ENCODE data around the gene ZBTB7C. TPM values are rescaled to one million over a fixed set of nuclear protein-coding genes. Genes with fewer than 3 reads are reported as not detected.
A peak's percentile ranks its signal among the peaks of the same experiment; 100 is the strongest.

The ZBTB7C gene
- total and polyA plus RNA-seq, 8 donors = 3.0 to 47.8 (median 19.3) TPM

DNA sequence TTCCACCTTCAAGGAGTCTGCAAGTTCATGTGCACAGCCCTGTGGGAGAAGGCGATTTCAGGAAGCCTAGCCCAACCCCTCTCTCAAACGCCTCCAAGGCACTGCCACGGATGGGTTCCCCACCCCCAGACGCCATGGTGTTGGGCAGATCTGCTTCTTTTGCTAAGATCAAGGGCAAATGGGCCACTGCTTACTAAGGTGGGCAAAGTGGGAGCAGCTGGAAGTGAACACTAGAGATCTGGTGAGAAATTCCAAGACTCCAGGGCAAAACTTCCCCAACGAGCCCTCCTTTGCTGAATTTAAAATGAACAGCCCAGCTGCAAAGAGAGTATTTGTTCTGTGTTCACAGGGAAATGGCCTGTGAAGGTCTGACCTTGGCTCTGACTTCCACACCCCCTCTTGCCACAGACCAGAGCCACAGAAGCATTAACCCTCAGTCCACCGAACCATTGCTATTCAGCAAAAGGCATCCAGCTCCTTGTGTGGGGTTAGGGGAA is 45.1 kb upstream of the ZBTB7C start:
- H3K36me3 ChIP-seq = no peaks in the 10 kb centered on the region
- intact Hi-C loops (cut with DNase I; ENCODE audit: low total_unique reads) = no loop called here
- peaks cover 0 to 17% (median 9%) of the 10 kb centered on the region in 4 donors for H3K4me1 ChIP-seq
- TF ChIP-seq POLR2AphosphoS5 (IDR thresholded peaks at IDR 0.05) (no peak), CTCF (IDR thresholded peaks at IDR 0.05) (no peak), EP300 (IDR thresholded peaks at IDR 0.05) (no peak), POLR2A (IDR thresholded peaks at IDR 0.05) (no peak)
- peaks cover 0 to 6% (median 0%) of the 10 kb centered on the region in 3 donors for H3K27me3 ChIP-seq
- peak in 1 of 2 donors; percentile 55 for DNase-seq
- H3K4me3 ChIP-seq = no peak overlapping the region
- H3K27ac ChIP-seq = peak overlapping the region in 2 of 5 donors; percentile 1 to 20
- H3K9me3 ChIP-seq = no peaks in the 10 kb centered on the region
- WGBS, 5 donors = 30 to 49% (median 39%) methylated on average over 6 of the region's 6 CpGs

GRCh38 chr18:48453330-48454066 is 44.3 kb upstream of the ZBTB7C start:
- WGBS, 5 donors = 68 to 93% (median 84%) methylated on average over 9 of the region's 9 CpGs
- DNase-seq = peak in 1 of 2 donors; percentile 53
- H3K36me3 ChIP-seq = no peaks in the 10 kb centered on the region
- no peak overlapping the region for H3K27ac ChIP-seq
- intact Hi-C loops (cut with DNase I; ENCODE audit: low total_unique reads) = no loop called here
- TF ChIP-seq CTCF (IDR thresholded peaks at IDR 0.05) (no peak), EP300 (IDR thresholded peaks at IDR 0.05) (no peak), POLR2AphosphoS5 (IDR thresholded peaks at IDR 0.05) (no peak), POLR2A (IDR thresholded peaks at IDR 0.05) (no peak)
- peaks cover 0 to 17% (median 9%) of the 10 kb centered on the region in 4 donors for H3K4me1 ChIP-seq
- H3K9me3 ChIP-seq = no peaks in the 10 kb centered on the region
- H3K4me3 ChIP-seq = no peak overlapping the region
- H3K27me3 ChIP-seq = peaks cover 0 to 6% (median 0%) of the 10 kb centered on the region in 3 donors

- Histone ChIP-seq H3K9me3 (no peaks in the 10 kb centered on the region), H3K27me3 (peaks cover 0 to 6% (median 0%) of the 10 kb centered on the region in 3 donors), H3K4me3 (no peak overlapping the region), H3K27ac (no peak overlapping the region), H3K36me3 (no peaks in the 10 kb centered on the region), H3K4me1 (peaks cover 0 to 17% (median 9%) of the 10 kb centered on the region in 4 donors)
- WGBS, 5 donors = 69 to 100% (median 88%) methylated on average over 3 to 4 of the region's 4 CpGs
- intact Hi-C loops (cut with DNase I; ENCODE audit: low total_unique reads) = no loop called here
- TF ChIP-seq EP300 (IDR thresholded peaks at IDR 0.05) (no peak), CTCF (IDR thresholded peaks at IDR 0.05) (no peak), POLR2A (IDR thresholded peaks at IDR 0.05) (no peak), POLR2AphosphoS5 (IDR thresholded peaks at IDR 0.05) (no peak)
- DNase-seq = peak in 1 of 2 donors; percentile 55
Measured at GRCh38 chr18:48452861-48453323, 43.7 kb upstream of the ZBTB7C start.

DNA sequence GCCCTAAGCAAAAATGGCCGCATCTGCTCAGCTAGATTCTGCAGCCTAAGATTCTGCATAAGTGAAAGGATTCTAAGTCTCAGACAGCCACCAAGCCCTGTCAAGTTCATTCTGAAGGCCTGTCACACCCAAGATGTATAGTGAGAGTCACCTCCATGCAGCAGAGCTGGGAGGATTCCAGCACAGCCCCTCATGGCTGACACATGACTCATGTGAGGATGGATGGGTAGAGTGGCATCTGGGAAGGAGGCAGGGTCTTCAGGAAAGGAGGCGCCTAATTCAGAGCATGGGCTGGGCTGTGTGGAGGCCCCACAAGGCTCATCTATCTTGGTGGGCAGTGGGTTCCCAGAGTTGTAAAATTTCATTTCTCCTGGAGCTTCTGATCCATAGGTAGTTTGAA is 41.5 kb upstream of the ZBTB7C start:
- no peak for TF ChIP-seq POLR2A (IDR thresholded peaks at IDR 0.05)
- no peak for TF ChIP-seq EP300 (IDR thresholded peaks at IDR 0.05)
- no peak for TF ChIP-seq CTCF (IDR thresholded peaks at IDR 0.05)
- TF ChIP-seq POLR2AphosphoS5 (IDR thresholded peaks at IDR 0.05) = no peak
- Histone ChIP-seq H3K4me3 (no peak overlapping the region), H3K27me3 (peaks cover 0 to 6% (median 0%) of the 10 kb centered on the region in 3 donors), H3K27ac (no peak overlapping the region), H3K36me3 (no peaks in the 10 kb centered on the region), H3K9me3 (no peaks in the 10 kb centered on the region), H3K4me1 (peaks cover 0 to 19% (median 16%) of the 10 kb centered on the region in 4 donors)
- intact Hi-C loops (cut with DNase I; ENCODE audit: low total_unique reads) = no loop called here
- no peak for DNase-seq
- 93 to 98% (median 96%) methylated on average over 2 of the region's 2 CpGs for WGBS, 5 donors
